NB4 (cell line): ENCODE measurements around the gene MEGF11.
"Not testable (repeated sequence)": the region's sequence is repeated elsewhere in the genome, so short reads cannot be mapped to it uniquely, and the experiment has no call there.

Source experiments
- DNase-seq: peaks from one replicate; pipeline ENCODE4 v3.0.0; 2010; ENCODE audit warnings: low read depth
- H3K4me3 ChIP-seq: one replicate; pipeline ENCODE4 v1.5.1; 2011; ENCODE audit warnings: mild to moderate bottlenecking, low read depth, low read length, moderate library complexity
- MYC ChIP-seq: IDR thresholded peaks from 2 replicates; pipeline ENCODE4 v1.6.1; 2011; ENCODE audit warnings: low read depth, low read length
- POLR2A ChIP-seq: IDR thresholded peaks from 2 replicates; pipeline ENCODE4 v1.6.1; 2011; ENCODE audit warnings: mild to moderate bottlenecking; ENCODE audit not compliant: insufficient read length; ENCODE audit errors: extremely low read depth
- TF ChIP-seq, protein P1 (sequence below): IDR thresholded peaks from one replicate; pipeline ENCODE4 v1.5.1; 2012; ENCODE audit warnings: low read depth, low read length
- TF ChIP-seq, protein P2 (sequence below): IDR thresholded peaks from 2 replicates; pipeline ENCODE4 v1.6.1; 2011; ENCODE audit warnings: low read depth, low read length

Gene MEGF11

DNA sequence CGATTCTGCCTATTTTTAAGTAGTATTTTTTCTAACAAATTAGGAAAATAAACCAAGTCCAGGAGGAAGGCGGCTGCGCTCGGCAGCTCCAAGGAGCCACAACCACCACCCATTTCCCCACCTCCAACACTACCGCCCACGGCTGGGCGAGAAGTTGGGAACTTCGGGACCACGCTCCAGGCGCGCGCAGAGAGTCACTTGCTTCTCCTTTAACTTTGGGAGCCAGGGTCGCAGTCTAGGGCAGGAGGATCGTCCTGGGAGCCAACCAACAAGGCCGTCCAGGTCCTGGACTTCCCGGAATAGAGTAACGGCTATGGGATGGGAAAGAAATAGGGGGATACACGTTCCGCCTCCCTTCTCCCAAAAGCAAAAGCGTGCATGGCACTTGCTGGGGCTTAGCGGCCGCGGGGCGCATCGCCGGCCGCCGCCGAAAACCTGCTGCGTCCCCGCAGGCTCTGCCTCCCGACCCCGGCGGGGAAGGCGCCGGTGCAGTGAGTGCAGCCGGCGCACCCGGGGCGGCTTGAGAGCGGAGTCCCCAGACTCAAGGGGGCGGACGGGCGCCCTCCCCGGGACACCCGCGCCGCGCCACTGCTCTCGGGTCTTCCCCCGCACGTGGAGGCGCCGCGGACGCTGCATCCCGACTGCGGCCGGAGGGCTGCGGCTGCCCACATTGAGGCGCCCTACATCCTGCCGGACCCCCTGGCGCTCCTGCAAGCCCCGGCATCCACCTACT is 699 bp downstream of the MEGF11 start:
- peak overlapping the region; percentile 16 for H3K4me3 ChIP-seq
- peak; percentile 51 for DNase-seq
- TF ChIP-seq, protein P1, sequence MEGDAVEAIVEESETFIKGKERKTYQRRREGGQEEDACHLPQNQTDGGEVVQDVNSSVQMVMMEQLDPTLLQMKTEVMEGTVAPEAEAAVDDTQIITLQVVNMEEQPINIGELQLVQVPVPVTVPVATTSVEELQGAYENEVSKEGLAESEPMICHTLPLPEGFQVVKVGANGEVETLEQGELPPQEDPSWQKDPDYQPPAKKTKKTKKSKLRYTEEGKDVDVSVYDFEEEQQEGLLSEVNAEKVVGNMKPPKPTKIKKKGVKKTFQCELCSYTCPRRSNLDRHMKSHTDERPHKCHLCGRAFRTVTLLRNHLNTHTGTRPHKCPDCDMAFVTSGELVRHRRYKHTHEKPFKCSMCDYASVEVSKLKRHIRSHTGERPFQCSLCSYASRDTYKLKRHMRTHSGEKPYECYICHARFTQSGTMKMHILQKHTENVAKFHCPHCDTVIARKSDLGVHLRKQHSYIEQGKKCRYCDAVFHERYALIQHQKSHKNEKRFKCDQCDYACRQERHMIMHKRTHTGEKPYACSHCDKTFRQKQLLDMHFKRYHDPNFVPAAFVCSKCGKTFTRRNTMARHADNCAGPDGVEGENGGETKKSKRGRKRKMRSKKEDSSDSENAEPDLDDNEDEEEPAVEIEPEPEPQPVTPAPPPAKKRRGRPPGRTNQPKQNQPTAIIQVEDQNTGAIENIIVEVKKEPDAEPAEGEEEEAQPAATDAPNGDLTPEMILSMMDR = no peak

DNA sequence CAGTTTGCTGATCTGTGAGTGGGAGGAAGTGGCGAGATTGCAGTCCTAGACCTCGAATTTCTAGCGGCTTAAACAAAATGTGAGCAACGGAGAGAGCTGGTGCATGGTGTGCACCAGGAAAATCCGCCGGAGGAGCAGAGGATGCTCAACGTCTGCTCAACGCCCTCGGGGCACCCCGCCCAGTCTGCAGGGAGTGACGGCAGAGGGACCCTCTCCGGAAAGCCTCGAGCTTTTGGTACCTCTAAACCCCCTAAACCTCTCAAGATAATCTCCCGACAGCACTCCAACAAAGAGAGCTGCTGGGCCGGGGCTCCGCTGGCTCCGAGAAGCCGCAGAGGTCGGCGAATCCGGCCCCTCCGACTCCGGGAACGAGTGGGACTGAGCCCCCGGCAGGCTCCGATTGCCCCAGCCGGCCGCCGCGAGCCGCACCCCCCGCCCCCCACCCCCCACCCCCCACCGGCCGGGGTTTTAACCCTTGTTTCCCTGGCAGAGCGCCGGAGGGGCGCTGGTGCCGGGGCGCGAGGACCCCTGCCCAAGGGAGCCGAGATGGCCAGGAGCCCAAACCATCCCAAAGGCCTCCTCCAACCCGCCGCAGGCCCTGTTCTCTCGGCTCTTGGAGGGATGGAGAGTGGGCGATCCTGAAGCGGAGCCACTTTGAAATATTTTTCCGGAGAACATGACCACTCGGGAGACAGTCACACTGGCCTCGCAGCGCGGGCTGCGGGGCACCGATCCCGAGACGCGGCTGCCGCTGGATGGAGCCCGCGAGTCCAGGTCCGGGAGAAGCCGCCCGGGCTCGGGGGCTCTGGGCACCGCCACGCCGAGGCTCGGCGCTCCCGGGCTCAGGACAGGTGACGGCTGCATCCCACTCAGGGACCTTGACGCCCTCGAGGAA is 1.5 kb downstream of the MEGF11 start:
- H3K4me3 ChIP-seq = no peak overlapping the region
- TF ChIP-seq, protein P2, sequence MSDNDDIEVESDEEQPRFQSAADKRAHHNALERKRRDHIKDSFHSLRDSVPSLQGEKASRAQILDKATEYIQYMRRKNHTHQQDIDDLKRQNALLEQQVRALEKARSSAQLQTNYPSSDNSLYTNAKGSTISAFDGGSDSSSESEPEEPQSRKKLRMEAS = no peak
- TF ChIP-seq MYC = no peak
- TF ChIP-seq POLR2A = no peak
- TF ChIP-seq, protein P1 = peak; percentile 63
- peak; percentile 62 for DNase-seq

DNA sequence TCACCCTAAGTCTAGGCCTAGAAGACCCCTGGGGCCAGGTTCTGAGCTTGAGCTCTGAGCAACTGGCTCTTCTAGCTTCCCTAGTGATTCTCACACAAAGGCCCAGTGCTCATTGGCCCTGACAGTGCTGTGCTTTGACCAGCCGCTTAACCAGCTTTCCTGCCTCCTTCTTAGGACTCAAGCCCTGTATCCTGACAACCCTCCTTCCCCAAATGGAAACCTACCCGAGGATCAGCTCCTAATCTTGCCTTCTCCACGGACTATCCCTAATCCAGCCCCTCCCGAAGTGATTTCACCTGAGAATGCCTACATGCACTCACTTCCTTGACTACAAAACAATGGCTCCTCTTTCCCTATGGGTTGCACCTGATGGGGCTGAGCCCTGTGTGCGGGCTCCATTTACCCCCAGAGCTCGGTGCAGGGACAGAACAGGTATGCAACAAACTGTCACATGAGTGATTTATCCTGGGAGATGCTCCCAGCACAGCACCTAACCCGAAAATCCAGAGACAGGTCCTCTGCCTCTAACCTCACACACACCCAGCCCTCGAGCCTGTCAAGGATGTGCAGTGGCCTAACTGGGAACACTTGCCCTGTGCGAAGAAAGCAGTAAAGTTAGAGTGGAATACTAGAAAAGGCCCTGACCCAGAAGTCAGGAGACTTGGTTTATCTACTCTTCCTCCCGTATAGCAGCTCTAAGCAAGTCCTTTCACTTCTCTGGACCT is 2.3 kb downstream of the MEGF11 start:
- TF ChIP-seq, protein P2 = no peak
- TF ChIP-seq MYC = no peak
- no peak for TF ChIP-seq POLR2A
- TF ChIP-seq, protein P1 = no peak
- no peak for DNase-seq
- H3K4me3 ChIP-seq = no peak overlapping the region

DNA sequence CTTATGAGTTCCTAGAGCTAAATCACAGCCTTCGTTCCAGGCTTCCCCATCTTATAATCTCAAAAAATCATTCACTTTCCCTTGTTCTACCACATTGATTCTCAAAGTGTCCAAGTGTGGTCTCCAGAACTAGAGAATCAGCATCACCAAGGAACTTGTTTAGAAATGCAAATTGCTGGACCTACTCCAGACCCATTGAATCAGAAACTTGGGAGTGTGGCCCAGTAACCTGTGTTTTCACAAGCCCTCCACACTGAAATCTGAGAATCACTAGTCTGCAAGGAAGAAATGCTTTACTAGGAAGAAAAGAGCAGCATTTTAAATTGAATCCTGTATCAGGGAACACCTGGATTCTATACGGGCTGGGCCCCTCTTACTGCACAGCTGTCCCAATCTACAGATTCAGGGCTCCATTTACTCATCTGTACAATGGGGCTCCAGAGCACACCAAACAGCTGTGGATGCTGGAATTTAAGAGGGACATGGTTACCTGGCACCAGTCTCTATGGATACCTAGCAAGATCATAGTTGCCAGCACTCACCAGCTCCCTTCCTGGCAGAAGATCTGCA is 3.9 kb downstream of the MEGF11 start:
- TF ChIP-seq, protein P1 = no peak
- TF ChIP-seq, protein P2 = no peak
- TF ChIP-seq POLR2A (no peak), MYC (no peak)
- no peak for DNase-seq
- no peak overlapping the region for H3K4me3 ChIP-seq

DNA sequence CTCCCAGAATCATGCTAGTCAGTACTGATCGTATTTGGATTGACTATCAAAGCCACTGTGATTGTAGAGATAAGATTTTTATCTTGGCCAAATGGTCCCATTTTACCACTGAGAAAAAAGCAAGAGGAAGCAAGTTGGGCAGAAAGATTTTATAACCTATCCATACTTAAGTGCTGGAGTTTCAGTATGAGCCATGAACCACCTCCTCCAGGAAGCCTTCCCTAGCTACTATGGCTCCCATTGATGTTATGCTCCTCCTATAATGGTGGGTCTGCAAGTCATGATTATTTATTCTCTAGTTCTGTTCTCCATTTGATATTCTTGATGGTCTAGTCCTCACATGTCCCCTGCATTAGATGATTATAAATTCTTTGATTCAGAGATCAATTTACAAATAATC is 6.6 kb downstream of the MEGF11 start:
- H3K4me3 ChIP-seq = no peak overlapping the region
- DNase-seq = no peak
- TF ChIP-seq, protein P1 = no peak
- no peak for TF ChIP-seq MYC
- no peak for TF ChIP-seq POLR2A
- TF ChIP-seq, protein P2 = no peak

DNA sequence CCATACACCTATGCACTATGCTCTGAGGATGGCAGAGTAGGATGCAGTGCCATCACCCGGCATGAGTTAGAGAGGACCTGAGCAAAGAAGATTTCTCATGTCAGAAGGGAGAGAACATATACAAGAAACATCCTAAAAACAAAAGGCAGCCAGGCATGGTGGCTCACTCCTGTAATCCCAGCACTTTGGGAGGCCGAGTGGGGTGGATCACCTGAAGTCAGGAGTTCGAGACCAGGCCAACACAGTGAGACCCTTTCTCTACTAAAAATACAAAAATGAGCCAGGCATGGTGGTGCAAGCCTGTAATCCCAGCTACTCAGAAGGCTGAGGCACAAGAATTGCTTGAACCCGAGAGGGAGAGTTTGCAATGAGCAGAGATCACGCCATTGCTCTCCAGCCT is 7.7 kb downstream of the MEGF11 start:
- not testable (repeated sequence) for DNase-seq, H3K4me3 ChIP-seq
